Adipocyte (in vitro differentiated cells): ENCODE data around the gene TOMM22.

Source experiments
- DNase-seq: peaks from one replicate; pipeline ENCODE4 v3.0.0-alpha.2; 2015; ENCODE audit warnings: low read depth
- H3K27me3 ChIP-seq: replicated peaks from 2 replicates; pipeline ENCODE4 v1.7.0; 2013; ENCODE audit warnings: mild to moderate bottlenecking, low read length, moderate library complexity; ENCODE audit not compliant: control insufficient read depth, insufficient read depth
- H3K36me3 ChIP-seq: 2 replicates; pipeline ENCODE4 v1.7.0; 2013; ENCODE audit warnings: low read length, mild to moderate bottlenecking, moderate library complexity; ENCODE audit not compliant: control insufficient read depth, insufficient read depth, severe bottlenecking
- H3K4me1 ChIP-seq: 2 replicates; pipeline ENCODE4 v1.7.0; 2013; ENCODE audit warnings: mild to moderate bottlenecking, low read length, moderate library complexity; ENCODE audit not compliant: control insufficient read depth, insufficient read depth
- H3K4me3 ChIP-seq: 2 replicates; pipeline ENCODE4 v1.7.0; 2013; ENCODE audit warnings: mild to moderate bottlenecking, low read length, moderate library complexity
- H3K9ac ChIP-seq: 2 replicates; pipeline ENCODE4 v1.7.0; 2013; ENCODE audit warnings: mild to moderate bottlenecking, low read length, moderate library complexity
- H3K9me3 ChIP-seq: 2 replicates; pipeline ENCODE4 v1.7.0; 2013; ENCODE audit warnings: mild to moderate bottlenecking, low read length, moderate library complexity; ENCODE audit not compliant: control insufficient read depth

TOMM22 gene

GRCh38 chr22:38706901-38707195 is 25.1 kb downstream of the TOMM22 start:
- Histone ChIP-seq H3K4me3 (peak overlapping the region; percentile 83), H3K36me3 (peaks cover 9% of the 10 kb centered on the region), H3K9ac (peak overlapping the region; percentile 91), H3K9me3 (no peaks in the 10 kb centered on the region), H3K27me3 (no peaks in the 10 kb centered on the region), H3K4me1 (peaks cover 19% of the 10 kb centered on the region)
- peak; percentile 57 for DNase-seq

- H3K9ac ChIP-seq = peak overlapping the region; percentile 91
- no peaks in the 10 kb centered on the region for H3K9me3 ChIP-seq
- peak overlapping the region; percentile 83 for H3K4me3 ChIP-seq
- H3K36me3 ChIP-seq = peaks cover 9% of the 10 kb centered on the region
- H3K4me1 ChIP-seq = peaks cover 19% of the 10 kb centered on the region
- DNase-seq = peak; percentile 51
- no peaks in the 10 kb centered on the region for H3K27me3 ChIP-seq
Observed at GRCh38 chr22:38707346-38707745, 25.6 kb downstream of the TOMM22 start.

- Histone ChIP-seq H3K36me3 (peaks cover 9% of the 10 kb centered on the region), H3K9ac (no peak overlapping the region), H3K4me1 (peaks cover 19% of the 10 kb centered on the region), H3K27me3 (no peaks in the 10 kb centered on the region), H3K9me3 (no peaks in the 10 kb centered on the region), H3K4me3 (no peak overlapping the region)
- DNase-seq = no peak
Observed at GRCh38 chr22:38707984-38708383, 26.2 kb downstream of the TOMM22 start.

- H3K36me3 ChIP-seq = peaks cover 9% of the 10 kb centered on the region
- H3K9me3 ChIP-seq = no peaks in the 10 kb centered on the region
- no peaks in the 10 kb centered on the region for H3K27me3 ChIP-seq
- H3K4me1 ChIP-seq = peaks cover 19% of the 10 kb centered on the region
- no peak overlapping the region for H3K9ac ChIP-seq
- H3K4me3 ChIP-seq = no peak overlapping the region
- DNase-seq = no peak
Observed at GRCh38 chr22:38709306-38709705, 27.5 kb downstream of the TOMM22 start.

- Histone ChIP-seq H3K4me1 (peaks cover 12% of the 10 kb centered on the region), H3K27me3 (no peaks in the 10 kb centered on the region)
- no peak for DNase-seq
Observed at GRCh38 chr22:38710351-38710750, 28.6 kb downstream of the TOMM22 start.

GRCh38 chr22:38710866-38711265 is 29.1 kb downstream of the TOMM22 start:
- Histone ChIP-seq H3K9me3 (no peaks in the 10 kb centered on the region), H3K4me3 (no peak overlapping the region), H3K27me3 (no peaks in the 10 kb centered on the region), H3K4me1 (peaks cover 12% of the 10 kb centered on the region), H3K36me3 (peaks cover 12% of the 10 kb centered on the region), H3K9ac (no peak overlapping the region)
- DNase-seq = no peak

More at GRCh38 chr22:38710351-38710750, 28.6 kb downstream of the TOMM22 start:
- Histone ChIP-seq H3K36me3 (peaks cover 9% of the 10 kb centered on the region), H3K4me3 (no peak overlapping the region), H3K9ac (no peak overlapping the region), H3K9me3 (no peaks in the 10 kb centered on the region)

GRCh38 chr22:38712486-38713207 is 30.9 kb downstream of the TOMM22 start:
- Histone ChIP-seq H3K4me3 (no peak overlapping the region), H3K27me3 (no peaks in the 10 kb centered on the region), H3K4me1 (peaks cover 3% of the 10 kb centered on the region), H3K9ac (no peak overlapping the region), H3K9me3 (no peaks in the 10 kb centered on the region), H3K36me3 (peaks cover 27% of the 10 kb centered on the region)
- no peak for DNase-seq

- H3K27me3 ChIP-seq = no peaks in the 10 kb centered on the region
Observed at GRCh38 chr22:38713921-38714320, 32.2 kb downstream of the TOMM22 start.

GRCh38 chr22:38715176-38715764 is 33.5 kb downstream of the TOMM22 start:
- no peak for DNase-seq
- peaks cover 19% of the 10 kb centered on the region for H3K36me3 ChIP-seq
- H3K9ac ChIP-seq = no peak overlapping the region
- no peaks in the 10 kb centered on the region for H3K27me3 ChIP-seq
- H3K9me3 ChIP-seq = no peaks in the 10 kb centered on the region
- H3K4me1 ChIP-seq = peaks cover 11% of the 10 kb centered on the region
- no peak overlapping the region for H3K4me3 ChIP-seq

More at GRCh38 chr22:38713921-38714320, 32.2 kb downstream of the TOMM22 start:
- no peak overlapping the region for H3K4me3 ChIP-seq
- H3K9me3 ChIP-seq = no peaks in the 10 kb centered on the region
- H3K9ac ChIP-seq = no peak overlapping the region
- peaks cover 27% of the 10 kb centered on the region for H3K36me3 ChIP-seq
- DNase-seq = no peak
- H3K4me1 ChIP-seq = peaks cover 11% of the 10 kb centered on the region

GRCh38 chr22:38715852-38716251 is 34.1 kb downstream of the TOMM22 start:
- no peak overlapping the region for H3K4me3 ChIP-seq
- H3K4me1 ChIP-seq = peaks cover 11% of the 10 kb centered on the region
- no peak overlapping the region for H3K9ac ChIP-seq
- H3K36me3 ChIP-seq = peaks cover 18% of the 10 kb centered on the region
- DNase-seq = no peak
- H3K9me3 ChIP-seq = no peaks in the 10 kb centered on the region
- no peaks in the 10 kb centered on the region for H3K27me3 ChIP-seq

- no peak for DNase-seq
- Histone ChIP-seq H3K9ac (no peak overlapping the region), H3K9me3 (no peaks in the 10 kb centered on the region), H3K4me3 (no peak overlapping the region), H3K36me3 (peaks cover 18% of the 10 kb centered on the region), H3K27me3 (no peaks in the 10 kb centered on the region), H3K4me1 (peaks cover 11% of the 10 kb centered on the region)
Observed at GRCh38 chr22:38716271-38716670, 34.5 kb downstream of the TOMM22 start.
